ENCODE results near the gene MECP2.

DNA sequence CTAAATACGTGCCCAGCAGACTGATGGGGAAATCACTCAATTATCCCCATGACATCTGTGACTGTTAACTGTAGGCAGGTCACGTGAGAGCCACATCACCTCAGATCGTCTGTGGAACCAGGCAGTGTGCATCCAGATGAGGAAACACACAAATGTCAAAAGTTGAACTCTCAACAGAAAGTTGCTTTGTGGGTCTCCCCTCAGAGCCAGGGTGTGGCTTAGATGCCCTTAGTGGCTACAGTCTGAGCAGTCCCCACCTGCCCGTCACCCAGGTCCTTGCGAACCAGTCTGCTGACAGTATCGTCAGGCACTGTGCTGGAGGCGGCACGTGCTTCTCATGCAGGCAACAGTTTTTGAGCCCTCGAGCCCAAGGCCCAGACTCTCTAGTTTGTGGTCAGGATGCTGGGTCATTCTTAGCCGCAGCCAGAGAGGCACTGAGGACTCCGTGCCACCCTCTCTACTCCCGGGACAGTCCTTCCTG, 114.2 kb downstream of the MECP2 start:
- no peak for TF ChIP-seq CTCF (IDR thresholded peaks at IDR 0.05)
- TF ChIP-seq EZH2 (IDR thresholded peaks at IDR 0.05): no peak

All from neural progenitor cell (in vitro differentiated cells).